Retina (tissue), 1 donor: ENCODE data around the gene SLC17A2.
A peak's percentile ranks its signal among the peaks of the same experiment; 100 is the strongest.

Experiments
- DNase-seq: peaks from one replicate; pipeline ENCODE4 v3.0.0-alpha.2; 2016

SLC17A2 gene

DNA sequence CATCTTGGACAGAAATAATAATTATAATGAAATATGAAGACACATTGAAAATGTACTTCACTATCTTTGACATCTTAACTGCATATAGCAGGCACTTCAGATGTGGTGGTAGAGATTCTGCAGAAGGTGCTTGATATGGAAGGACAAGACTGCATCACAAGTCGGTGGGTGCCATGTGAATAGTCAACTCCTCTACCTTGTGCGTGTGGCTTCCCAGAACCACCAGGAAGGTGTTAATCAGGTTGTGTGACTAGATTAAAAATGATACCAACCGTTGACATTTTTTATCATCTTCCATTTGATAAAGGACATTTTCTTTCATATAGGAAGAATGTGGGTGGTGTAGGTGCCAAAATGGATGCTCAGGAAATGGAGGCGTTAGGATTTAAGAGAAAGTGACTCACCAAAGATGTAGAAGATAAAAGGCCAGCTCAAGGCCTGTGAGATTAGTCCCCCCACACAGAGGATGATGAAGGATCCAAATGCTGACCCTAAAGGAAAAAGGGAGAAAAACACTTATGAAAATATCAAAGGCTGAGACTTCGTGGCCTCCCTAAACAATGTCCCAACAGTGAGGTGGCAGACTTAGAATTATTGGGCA lies 12.3 kb downstream of the SLC17A2 start:
- no peak for DNase-seq

DNA sequence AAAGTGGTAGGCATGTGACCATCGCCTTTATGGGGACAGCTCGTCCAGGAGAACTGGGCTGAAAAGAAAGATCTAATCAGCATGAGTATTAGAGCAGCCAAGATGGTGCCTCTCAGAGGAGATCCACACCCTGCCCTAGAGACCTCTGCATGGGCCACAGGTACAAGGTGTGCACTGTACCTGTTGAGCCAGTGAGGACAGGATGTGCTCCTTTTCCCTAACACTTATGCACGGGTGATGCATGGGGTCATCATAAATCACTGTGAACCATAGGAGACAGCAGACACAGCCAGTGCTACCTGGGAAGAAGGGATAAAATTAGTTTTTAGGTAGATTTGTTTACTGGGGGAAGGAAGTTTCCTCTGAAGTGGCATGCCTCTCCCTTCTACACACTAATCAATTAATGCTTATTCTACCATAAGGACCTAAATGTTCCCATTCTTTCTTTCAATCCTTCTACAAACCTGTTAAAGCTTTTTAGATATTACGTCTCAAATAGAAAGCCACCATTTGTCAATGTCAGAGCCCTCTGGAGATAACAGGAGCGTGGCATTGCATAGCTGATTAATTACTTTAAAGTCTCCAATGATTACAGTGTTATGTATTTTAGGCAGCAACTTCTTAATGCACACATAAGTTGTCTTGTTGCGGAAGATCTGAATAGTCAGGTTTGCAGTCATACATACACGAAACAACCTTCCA lies 13.6 kb downstream of the SLC17A2 start:
- no peak for DNase-seq

DNA sequence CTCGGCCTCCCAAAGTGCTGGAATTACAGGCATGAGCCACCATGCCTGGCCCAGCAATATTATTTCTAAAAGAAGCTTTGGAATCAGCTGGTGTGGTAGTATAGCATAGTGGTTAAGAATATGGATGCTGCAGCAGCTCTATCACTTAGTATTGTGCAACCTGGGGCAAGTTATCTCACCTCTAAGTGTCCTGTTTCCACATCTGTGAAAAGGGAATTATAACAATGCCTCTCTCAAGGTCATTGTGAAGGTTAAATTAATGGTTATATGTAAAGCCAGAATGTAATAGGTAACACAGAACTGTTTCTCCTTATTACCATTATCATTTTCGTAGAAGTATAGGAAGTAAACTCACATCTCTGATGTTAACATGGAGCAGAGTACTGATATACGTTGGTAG lies 14.2 kb downstream of the SLC17A2 start:
- no peak for DNase-seq

DNA sequence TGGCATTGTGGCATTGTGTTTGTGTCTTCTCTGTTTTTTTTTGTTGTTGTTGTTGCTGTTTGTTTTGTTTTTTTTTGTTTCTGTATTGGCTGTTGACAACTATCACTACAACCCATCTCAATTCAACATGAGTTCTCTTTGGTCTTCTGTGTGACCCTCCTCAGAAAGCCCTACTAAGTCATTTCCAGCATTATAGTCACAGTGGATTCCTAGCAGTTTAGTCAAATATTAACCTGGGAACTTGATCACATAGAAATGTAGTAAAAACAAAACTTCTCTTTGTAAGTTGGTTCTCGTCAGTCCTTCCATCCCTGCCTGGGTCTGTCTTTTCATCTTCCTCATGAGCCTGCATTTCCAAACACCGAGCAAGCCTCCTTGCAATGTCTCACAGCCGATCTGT lies 16.8 kb downstream of the SLC17A2 start:
- DNase-seq: no peak

DNA sequence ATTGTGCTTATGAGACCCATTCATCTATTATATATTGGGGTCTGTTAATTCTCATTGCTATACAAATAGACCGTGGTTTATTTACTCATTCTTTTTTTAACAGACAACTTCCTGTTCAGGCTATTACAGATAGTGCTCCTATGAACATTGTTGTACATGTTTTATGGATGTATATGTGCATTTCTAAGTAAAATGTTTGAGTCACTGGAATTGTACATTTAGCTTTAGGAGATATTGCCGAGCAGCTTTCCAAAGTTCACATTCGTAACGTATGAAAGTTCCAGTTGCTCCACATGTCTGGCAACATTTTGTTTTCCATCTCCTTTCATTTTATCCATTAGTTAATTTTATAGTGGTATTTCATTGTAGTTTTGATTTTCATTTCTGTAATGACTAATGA lies 19.1 kb downstream of the SLC17A2 start:
- DNase-seq: no peak

DNA sequence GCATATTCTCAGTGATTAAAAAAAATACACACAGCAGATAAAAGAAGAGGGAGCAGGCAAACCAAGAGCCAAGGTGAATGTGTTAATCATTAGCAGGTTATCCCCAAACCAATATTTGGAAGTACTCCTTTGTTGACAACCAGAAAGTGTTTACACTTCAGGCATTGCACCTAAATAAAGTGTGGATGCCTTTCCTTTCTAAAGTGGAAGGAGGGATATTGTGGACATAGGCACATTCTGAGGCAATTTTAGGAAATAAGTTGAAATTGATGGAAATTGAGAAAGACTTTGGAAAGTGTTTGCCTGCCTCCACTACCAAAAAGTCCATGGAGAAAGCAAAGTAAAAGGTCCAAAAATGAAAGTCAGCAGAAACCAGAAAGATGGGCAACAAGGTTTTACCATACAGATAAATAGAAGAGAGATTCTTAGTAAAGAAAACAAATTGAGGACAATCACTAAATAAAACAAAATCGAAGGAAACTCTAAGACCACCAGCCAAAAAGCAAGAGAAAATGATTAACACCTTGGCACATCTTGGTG lies 22.9 kb downstream of the SLC17A2 start:
- DNase-seq: no peak

DNA sequence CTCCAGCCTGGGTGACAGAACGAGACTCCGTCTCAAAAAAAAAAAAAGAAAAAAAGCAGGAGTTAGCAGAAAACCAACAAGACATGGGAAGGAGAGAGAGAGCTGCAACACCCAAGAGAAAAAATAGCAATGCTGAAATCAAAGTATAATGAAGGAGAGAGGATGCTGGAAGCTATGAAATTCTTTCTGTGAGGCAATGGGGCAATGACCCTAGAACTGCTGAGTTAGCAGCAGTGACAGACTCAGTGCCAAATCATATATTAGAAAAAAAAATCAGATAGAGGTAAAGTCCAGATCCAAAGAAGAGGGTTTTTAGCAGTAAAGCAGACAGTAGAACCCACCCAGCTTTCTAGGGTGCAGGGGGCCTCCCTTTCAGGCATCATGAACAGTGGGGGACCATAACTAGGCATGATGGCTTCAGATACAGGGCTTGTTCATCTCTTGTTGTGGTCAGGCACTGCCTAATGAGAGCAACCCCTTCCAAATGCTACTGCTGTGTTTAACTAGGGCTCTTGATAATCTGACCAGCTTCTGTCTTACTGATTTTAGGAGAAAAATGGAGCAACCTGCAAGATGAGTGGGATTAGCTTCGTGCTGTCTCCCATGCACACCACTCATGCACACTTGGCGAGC lies 26.9 kb downstream of the SLC17A2 start:
- DNase-seq: no peak

DNA sequence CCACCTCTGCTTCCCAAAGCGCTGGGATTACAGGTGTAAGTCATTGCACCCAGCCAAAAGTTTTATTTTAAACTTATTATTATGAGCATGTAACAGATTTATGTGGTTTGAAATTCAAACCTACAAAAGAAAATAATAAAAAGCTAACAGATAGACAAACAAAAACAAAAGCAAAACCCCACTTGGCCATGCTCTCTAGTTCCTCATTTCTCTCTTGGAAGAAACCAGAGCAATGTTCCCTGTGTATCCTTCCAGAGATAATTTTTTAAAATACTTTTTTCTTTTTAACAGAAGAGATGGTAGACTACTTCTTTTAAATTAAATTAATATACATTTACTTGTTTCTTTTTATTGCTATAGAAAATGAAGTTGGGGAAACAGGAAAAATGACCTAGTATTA lies 28.4 kb downstream of the SLC17A2 start:
- DNase-seq: no peak

DNA sequence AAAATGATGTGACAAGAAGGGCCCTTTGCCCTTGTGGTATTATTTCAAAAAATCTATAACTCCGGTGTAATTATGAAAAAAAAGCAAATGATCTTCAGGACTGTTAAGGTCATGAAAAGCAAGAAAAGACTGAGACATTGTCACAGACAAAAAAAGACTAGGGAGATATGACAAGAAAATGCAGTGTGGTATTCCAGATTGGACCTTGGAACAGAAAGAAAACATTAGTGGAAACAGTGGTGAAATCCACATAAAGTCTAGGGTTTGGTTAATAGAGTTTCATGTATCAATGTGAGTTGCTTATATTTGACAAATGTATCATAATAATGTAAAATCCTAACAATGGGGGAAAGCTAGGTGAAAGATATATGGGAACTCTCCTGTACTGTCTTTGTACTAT lies 29.6 kb downstream of the SLC17A2 start:
- no peak for DNase-seq

DNA sequence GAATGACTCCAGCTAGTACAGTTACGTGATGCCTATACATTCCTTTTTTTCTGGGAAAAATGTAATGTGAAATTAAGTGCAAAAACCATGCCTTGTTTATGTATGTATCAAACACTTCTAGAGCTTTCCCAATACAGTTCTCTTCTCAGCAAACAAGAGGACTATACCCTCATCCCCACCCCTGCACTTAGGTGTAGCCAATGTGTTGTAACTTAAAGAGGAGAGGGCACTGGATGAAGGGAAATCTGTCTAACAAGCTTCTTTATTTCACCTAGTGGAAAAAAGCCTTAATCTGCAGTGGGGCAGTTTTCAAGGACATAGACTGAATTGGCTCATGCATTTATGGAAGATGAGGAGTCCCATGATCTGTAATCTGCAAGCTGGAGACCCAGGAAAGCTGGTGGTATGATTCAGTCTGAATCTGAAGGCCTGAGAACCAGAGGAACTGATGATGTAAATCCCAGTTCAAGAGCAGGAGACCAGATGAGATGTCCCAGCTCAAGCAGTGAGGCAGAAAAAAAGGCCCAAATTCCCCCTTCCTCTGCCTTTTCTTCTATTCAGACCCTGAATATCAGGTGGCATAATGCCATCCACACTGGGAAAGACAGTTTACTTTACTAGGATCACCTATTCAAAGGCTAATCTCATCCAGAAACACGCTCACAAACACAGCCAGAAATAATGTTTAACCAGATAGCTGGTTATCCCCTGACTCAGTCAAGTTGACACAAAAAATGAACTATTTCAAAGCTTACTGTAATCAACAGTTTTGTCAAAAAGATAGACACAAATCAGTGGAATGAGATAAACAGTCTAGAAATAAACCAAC lies 30.7 kb downstream of the SLC17A2 start:
- DNase-seq: no peak

DNA sequence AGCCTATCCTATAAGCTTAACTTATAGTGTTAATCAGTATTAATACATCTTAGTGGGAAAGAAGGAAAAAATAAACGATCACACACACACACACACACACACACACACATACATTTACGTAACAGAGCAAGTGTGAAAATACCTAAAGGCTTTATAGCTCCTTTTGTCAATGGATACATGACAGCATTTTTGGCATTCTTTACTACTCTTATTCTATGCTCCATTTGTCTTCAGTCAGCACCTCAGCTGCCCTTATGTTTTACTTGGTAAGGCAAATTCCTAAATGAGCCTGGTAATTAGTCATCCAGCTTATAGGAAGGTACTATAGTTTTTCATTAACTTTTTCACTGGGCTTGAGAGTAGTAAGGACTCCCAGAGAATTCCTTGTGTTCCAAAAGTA lies 31.4 kb downstream of the SLC17A2 start:
- no peak for DNase-seq

DNA sequence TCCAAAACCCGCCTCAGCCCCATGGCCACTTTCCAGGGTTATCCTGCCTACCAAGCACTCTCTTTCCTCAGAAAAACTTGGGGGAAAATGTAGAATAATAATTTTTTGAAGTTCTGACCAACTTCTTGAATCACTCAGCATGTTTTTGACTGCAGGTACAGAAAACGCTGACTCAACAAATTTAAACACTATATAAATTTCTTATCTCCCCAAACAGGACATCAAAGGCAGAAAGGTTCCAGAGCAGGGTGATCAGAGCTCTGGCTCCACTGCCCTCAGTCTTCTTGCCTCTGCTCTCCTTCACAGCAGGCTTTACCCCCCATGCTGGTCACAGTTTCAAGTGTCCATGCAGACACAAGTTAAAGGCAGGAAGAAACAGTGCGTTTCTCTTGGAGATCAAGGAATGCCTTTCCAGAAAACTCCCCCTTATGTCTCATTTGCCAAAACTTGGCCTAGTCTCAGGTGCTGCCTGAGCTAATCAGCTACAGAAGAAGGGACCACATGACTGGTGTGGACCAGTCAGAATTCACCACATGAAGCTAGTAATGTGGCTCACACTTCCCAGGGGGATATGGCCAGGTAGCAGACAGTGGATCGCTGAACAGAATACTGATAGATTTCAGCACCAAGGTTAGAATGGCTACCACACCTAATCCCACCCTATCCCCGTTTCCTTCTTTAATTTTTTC lies 32.1 kb downstream of the SLC17A2 start:
- no peak for DNase-seq

DNA sequence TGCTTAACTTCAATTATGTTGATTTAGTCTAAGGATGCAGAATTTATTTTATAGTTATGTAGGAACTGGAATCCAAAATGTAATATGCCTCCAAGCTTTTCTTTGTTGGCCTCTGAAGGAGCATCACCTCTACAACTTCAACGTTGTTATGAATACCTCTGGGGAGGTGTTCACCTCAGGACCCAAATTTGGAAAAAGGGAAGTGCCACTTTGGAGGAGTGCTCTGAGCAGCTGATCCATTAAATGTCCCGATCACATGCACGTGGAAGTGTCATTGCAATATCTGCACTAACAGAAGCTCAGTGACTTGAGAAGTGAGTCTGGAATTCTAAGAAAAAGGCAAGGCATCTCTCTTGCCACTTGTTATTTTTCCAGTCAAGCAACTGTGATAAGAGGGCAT lies 34.2 kb downstream of the SLC17A2 start:
- DNase-seq: no peak

DNA sequence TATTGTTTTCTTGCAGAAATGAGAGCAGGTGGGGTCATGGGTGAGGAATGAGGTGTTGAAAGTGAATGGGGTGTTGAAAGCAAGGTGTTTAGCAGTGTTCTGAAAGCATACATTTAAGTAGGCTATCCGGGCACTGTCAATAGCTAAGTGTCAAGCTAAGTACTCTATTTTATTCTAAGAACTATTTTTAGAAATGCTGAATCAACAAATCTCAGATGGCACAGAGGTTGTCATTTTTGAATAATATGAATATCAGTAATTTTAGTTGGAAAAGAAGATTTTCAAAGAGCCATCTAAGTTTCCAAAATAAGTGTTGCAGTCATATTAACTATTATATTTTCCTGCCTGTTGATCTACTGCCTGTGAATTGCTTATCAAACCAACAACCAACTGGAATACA lies 34.7 kb downstream of the SLC17A2 start:
- DNase-seq: no peak

DNA sequence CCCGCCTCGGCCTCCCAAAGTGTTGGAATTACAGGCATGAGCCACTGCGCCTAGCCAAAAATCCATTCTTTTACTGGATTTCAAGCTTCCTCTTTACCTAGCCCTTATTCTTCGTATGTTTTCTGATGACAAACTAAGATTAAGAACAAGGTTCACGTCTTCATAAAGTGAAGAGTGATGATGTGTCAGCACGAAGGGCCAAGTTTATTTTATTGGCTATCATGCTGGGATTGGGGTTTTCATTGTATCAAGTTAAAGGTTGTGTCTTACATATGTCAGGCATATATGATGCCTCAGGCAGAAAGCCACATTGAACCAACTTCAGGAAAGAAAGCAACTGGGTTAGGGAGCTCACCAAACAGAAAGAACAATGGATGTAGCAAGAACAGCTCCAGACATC lies 36.7 kb downstream of the SLC17A2 start:
- DNase-seq: no peak

DNA sequence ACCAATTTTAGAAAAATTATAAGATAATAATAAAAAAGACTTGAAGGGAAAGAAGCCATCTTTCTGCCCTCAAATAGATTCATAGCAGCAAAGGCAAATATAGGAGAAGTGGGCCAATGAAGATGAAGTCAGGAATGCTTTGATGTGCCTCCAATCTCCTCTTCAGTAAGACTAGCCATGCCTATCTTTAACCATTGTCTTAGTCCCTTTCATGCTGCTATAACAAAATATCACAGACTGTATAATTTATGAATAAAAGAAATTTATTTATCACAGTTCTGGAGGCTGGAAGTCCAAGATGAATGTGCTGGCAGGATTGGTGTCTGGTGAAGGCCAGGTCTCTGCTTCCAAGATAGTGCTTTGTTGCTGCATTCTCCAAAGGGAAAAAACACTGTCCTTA lies 37.6 kb downstream of the SLC17A2 start:
- DNase-seq: no peak

DNA sequence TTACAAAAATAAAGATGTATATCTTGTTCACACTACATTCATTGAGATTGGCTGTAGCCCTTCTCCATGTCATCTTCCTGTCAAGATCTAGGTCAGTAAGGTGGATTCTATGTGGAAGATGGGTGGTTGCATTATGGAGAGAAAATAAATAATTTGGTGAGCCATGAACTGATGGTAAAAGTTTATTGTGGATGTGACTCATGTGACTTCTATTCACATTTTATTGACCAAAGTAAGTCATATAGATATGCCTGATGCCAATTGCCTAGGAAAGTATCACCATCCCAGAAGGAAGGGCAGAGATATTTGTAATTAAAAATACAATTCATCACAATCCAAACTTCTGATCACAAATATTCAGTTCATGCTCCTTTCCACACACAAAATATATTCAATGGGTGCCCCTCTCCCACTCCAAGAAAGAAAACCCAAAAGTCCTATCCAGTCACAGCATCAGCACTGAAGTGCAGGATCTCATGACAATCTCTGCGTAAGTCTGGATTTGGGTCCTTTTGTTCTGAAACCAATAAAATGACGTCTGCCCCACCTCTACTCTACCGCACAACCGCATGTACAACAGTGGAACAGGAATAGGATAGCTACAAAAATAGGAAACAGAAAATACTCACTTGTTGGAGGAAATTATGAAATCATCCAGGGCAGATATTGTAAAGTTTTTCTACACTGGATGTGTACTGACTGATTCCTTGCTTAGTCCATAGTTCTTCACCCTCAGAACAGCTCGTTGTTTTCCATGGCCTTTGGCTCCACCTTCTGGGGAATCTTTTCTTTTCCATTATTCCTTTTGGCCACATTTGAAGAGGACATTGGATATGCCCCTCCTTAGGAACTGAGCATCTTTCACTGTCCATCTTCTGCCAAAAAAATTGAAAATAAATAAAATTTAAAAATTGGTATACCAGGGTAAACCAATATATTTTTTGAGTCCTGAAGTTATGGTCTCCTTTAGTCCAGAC lies 40.3 kb downstream of the SLC17A2 start:
- DNase-seq: peak; percentile 70

DNA sequence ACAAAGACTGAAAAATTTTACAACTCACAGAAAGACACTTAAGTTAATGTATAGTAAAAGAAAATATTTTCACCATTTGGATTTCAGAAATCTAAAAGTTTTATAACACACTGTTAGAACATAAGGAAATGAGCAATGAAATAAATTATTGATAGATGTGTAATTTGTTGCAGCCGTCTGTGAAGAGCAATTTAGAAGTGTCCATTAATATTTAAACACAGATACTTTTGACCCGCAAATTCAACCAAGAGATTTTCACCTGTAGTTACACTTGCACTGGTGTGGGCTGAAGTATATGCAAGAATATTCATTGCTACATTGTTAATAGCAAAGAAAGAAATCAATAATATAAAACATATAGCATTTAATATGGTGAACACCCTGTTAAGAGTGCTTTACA lies 41.9 kb downstream of the SLC17A2 start:
- no peak for DNase-seq

DNA sequence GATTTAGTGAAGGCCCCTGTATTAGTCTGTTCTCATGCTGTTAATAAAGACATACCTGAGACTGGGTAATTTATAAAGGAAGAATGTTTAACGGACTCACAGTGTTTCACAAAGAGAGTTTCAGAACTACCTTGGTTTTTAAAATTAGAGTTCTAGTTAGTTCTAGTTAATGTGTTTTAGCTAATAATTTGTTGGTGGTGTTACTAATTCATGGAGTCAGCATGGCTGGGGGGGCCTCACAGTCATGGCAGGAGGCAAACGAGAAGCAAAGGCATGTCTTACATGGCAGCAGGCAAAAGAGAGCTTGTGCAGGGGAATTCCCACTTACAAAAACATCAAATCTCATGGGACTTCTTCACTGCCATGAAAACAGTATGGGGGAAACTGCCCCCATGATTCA lies 44.4 kb downstream of the SLC17A2 start:
- no peak for DNase-seq

DNA sequence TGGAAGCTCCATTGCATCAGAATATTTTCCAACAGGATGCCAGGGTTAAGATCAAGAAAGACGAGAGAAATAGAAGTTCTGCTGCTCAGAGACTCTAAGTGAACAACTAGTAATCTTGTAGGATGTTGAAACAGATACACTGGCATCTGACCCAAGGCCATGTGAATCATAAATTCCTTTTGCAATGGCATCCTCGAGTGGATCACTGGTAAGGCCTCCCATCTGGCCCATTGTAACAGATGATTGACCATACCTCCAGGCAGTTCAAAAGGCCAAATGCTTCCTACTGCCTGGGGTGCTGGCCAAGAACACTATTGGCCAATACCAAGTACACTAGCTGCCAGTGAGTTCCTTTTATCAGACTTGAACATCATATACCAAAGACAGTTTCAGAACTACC lies 46.5 kb downstream of the SLC17A2 start:
- no peak for DNase-seq

DNA sequence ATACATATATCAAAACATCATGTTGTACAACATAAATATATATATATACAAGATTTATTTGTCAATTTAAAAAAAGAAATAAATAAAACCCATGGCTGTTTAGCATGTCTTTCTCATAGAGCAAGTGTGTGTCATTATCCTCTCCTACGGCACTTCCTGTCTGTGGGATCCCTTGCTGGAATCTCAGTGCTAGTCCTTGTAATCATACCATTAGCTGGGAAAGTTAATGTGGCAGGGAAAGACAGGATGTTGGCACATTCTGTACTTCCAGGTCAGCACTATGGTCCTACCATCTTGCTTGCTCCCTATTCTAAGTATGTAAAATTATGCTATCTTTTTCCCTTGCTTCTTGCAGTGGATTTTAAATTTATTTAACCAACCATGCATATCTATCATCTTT lies 47.0 kb downstream of the SLC17A2 start:
- no peak for DNase-seq
